SK-N-MC (cell line): ENCODE measurements around the gene CDC42SE2.

ENCODE experiments used
- EZH2 ChIP-seq: fragments of 200-600 bp; sonication (generic); IDR thresholded peaks from one replicate; pipeline ENCODE4 v1.6.1; 2017; ENCODE audit warnings: antibody characterized with exemption
- FOXP2 ChIP-seq: optimal IDR thresholded peaks from 2 replicates; pipeline ENCODE3; 2011; ENCODE audit warnings: mild to moderate bottlenecking, moderate library complexity; ENCODE audit not compliant: insufficient read depth; ENCODE audit errors: extremely low read length, control extremely low read depth
- POLR2AphosphoS5 ChIP-seq: IDR thresholded peaks from 2 replicates; pipeline ENCODE4 v1.6.1; 2012; ENCODE audit warnings: mild to moderate bottlenecking, low read depth, low read length, borderline replicate concordance

DNA sequence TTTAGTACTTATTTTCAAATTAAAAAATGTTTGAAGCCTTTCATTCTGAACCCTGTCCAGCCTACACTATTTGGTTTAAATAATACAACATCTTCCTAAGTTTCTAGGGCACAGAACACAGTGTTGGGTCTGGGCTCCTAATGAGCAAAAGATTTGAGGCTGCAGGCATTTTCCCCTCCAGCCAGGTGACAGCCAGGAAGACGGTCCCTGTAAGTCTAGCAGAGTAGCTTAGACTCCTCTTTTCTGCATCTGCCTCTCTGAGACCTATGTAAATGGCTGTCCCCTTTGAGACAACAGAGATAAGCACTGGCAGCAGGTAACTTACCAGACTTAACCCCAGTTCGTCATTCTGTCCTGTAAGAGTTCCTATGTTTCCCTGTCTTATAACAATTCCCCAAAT, 141.8 kb downstream of the CDC42SE2 start:
- TF ChIP-seq EZH2 (no peak), POLR2AphosphoS5 (no peak), FOXP2 (no peak)
